Psoas muscle (tissue), 8 donors: ENCODE data around the gene PRDM2. TPM values are rescaled to one million over a fixed set of nuclear protein-coding genes. Genes with fewer than 3 reads are reported as not detected.

ENCODE experiments used
- ATAC-seq, 4 donors: fragments of 200-7000 bp; cut with Tn5 transposase; one replicate each; pipeline ENCODE4 v1.9.1; 2020; ENCODE audit warnings: moderate library complexity in 3 of 4, mild to moderate bottlenecking in 2 of 4
- DNase-seq, 2 donors: peaks; one replicate each; pipeline ENCODE4 v3.0.0-alpha.2; 2020
- H3K27ac ChIP-seq: fragments of 200-600 bp; one replicate; pipeline ENCODE4 v1.8.0; 2022
- H3K27me3 ChIP-seq, 3 donors: fragments of 200-600 bp in 1 of 3; one replicate each; pipeline versions ENCODE4 v1.6.1 to v1.8.0; 2013 to 2022; ENCODE audit warnings: low read length in 2 of 3, mild to moderate bottlenecking in 2 of 3, moderate library complexity in 1 of 3; ENCODE audit not compliant: insufficient read depth in 3 of 3
- H3K36me3 ChIP-seq, 2 donors: fragments of 200-600 bp in 1 of 2; one replicate each; pipeline versions ENCODE4 v1.6.1 to v1.8.0; 2013 to 2022; ENCODE audit warnings: low read depth in 1 of 2, mild to moderate bottlenecking in 1 of 2, moderate library complexity in 1 of 2; ENCODE audit not compliant: insufficient read depth in 1 of 2
- H3K4me1 ChIP-seq: fragments of 200-600 bp; one replicate; pipeline ENCODE4 v1.8.0; 2022
- H3K4me3 ChIP-seq: fragments of 200-600 bp; one replicate; pipeline ENCODE4 v1.8.0; 2022; ENCODE audit warnings: mild to moderate bottlenecking
- H3K9me3 ChIP-seq: fragments of 200-600 bp; one replicate; pipeline ENCODE4 v1.8.0; 2022
- WGBS, 3 donors: extraction: QIAGEN DNeasy Blood & Tissue Kit; methylation state at CpG; one replicate each; pipeline versions ENCODE4 v1.1.6 to v1.1.7; 2013; 5-methylcytosine and 5-hydroxymethylcytosine counted together
- intact Hi-C, 2 donors: fragments of 100-400 bp; cut with DNase I; formaldehyde crosslinking; loops; one replicate each; pipeline versions ENCODE4 v1.11.0 to v1.14.2; 2022
- polyA plus RNA-seq, 3 donors: library from polyadenylated mRNA; stranded (reverse); fragments of 200-250 nt; gene quantifications; one replicate each; pipeline ENCODE4 v1.2.3, GENCODE V29; 2013
- total RNA-seq, 4 donors: library from RNA; stranded (reverse); fragmentation: NEBNext Ultra II Directional in 2 of 4; extraction: Animal tissue kit (Norgen Biotek cat#: 25700) in 2 of 4; gene quantifications; one replicate each; pipeline versions ENCODE4 v1.2.1 to v1.2.4, GENCODE V29; 2021 to 2023
- TF ChIP-seq, protein P1 (sequence below): fragments of 200-600 bp; IDR thresholded peaks from one replicate; pipeline ENCODE4 v1.8.0; 2022; ENCODE audit warnings: antibody characterized with exemption
- donor health status: healthy with polysubstance abuse.
- donor health status: DM: no; HTN: no; CAD: no; lungs with moderate emphysema.
- donor health status: Bipolar disorder and iron deficiency.
- donor health status: healthy.
- donor health status: DM: yes; HTN: yes; CAD: no.
- donor health status: DM: no; HTN: no; CAD: no.
- donor health status: DM: no; HTN: no; CAD: no.
- donor health status: DM: yes; HTN: yes; CAD: no.

The PRDM2 gene
- total and polyA plus RNA-seq, 7 donors, result 12.1 to 84.3 (median 44.3) TPM

DNA sequence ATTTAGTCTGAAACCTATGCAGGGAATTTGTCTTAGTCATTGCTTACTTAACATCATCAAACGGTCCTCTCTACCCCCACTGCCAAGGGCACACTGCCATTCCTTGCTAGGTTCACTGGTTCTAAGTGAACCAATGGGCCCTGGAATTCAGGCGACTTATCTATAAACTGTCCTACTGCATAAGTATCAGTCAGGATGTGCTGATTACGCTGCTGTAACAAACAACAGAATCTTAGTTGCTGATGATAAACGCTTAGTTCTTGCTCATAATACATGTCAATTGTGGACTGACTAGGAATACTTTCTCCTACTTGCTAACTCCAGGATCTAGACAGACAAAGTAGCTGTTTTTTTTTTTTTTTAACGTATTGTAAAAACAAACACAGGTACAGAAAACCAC lies 136.1 kb downstream of the PRDM2 start:
- intact Hi-C loops, result loop anchor here in 1 of 2 donors (10.0 kb wide), 1 partner anchor 129 kb away; no protein-coding TSS in a partner anchor
- ATAC-seq, result no peak
- peaks cover 0 to 2% (median 0%) of the 10 kb centered on the region in 3 donors for H3K27me3 ChIP-seq
- WGBS, 3 donors, result 70 to 88% (median 85%) methylated on average over 5 of the region's 5 CpGs
- no peak overlapping the region for H3K4me3 ChIP-seq
- no peak for DNase-seq
- TF ChIP-seq, protein P1, sequence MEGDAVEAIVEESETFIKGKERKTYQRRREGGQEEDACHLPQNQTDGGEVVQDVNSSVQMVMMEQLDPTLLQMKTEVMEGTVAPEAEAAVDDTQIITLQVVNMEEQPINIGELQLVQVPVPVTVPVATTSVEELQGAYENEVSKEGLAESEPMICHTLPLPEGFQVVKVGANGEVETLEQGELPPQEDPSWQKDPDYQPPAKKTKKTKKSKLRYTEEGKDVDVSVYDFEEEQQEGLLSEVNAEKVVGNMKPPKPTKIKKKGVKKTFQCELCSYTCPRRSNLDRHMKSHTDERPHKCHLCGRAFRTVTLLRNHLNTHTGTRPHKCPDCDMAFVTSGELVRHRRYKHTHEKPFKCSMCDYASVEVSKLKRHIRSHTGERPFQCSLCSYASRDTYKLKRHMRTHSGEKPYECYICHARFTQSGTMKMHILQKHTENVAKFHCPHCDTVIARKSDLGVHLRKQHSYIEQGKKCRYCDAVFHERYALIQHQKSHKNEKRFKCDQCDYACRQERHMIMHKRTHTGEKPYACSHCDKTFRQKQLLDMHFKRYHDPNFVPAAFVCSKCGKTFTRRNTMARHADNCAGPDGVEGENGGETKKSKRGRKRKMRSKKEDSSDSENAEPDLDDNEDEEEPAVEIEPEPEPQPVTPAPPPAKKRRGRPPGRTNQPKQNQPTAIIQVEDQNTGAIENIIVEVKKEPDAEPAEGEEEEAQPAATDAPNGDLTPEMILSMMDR, result no peak
- no peaks in the 10 kb centered on the region for H3K4me1 ChIP-seq
- H3K27ac ChIP-seq, result no peak overlapping the region
- H3K36me3 ChIP-seq, result no peaks in the 10 kb centered on the region
- H3K9me3 ChIP-seq, result peaks cover 2% of the 10 kb centered on the region

DNA sequence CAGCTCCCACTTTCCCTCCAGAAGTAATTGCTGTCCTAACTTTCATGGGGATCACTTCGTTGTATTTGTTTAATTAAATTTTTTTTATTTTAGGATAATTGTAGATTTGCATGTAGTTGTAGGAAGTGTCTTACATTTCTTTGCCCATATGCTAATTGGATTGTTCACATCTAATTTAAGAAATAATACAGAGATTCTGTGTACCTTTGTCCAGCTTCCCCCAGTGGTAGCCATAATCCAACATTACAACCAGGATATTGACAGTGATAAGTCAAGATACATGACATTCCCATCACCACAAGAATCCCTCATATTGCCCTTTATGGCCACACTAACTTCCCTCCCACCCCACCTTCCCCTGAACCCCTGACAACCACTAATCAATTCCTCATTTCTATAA lies 136.6 kb downstream of the PRDM2 start:
- intact Hi-C loops, result loop anchor here in 1 of 2 donors (10.0 kb wide), 1 partner anchor 128 kb away; no protein-coding TSS in a partner anchor
- 89 to 94% (median 89%) methylated on average over 1 of the region's 1 CpG for WGBS, 3 donors

DNA sequence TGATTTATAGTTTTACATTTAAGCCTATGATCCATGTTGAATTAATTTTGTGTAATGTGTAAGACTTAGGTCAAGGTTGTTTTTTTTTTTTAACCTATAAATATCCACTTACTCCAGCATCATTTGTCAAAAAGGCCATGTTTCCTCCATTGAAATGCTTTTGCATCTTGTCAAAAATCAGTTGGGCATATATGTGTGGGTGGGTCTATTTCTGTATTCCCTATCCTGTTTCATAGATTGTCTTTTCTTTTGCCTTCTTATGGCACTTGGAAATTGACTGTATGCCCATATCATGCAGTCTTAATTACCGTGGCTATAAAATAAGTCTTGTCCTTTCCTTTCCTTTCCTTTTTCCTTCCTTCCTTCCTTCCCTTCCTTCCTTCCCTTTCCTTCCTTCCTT lies 138.2 kb downstream of the PRDM2 start:
- DNase-seq (no peak), ATAC-seq (no peak)
- H3K36me3 ChIP-seq, result no peaks in the 10 kb centered on the region
- peaks cover 0 to 2% (median 0%) of the 10 kb centered on the region in 3 donors for H3K27me3 ChIP-seq
- no peak overlapping the region for H3K27ac ChIP-seq
- peaks cover 2% of the 10 kb centered on the region for H3K9me3 ChIP-seq
- 88 to 94% (median 90%) methylated on average over 1 of the region's 1 CpG for WGBS, 3 donors
- TF ChIP-seq, protein P1, result no peak
- intact Hi-C loops, result loop anchor here in 1 of 2 donors (10.0 kb wide), 1 partner anchor 127 kb away; no protein-coding TSS in a partner anchor
- no peak overlapping the region for H3K4me3 ChIP-seq
- no peaks in the 10 kb centered on the region for H3K4me1 ChIP-seq

More for the DNA sequence above, 136.6 kb downstream of the PRDM2 start:
- TF ChIP-seq, protein P1, result no peak
- Histone ChIP-seq H3K9me3 (peaks cover 2% of the 10 kb centered on the region), H3K27ac (no peak overlapping the region), H3K4me3 (no peak overlapping the region), H3K36me3 (no peaks in the 10 kb centered on the region), H3K27me3 (peaks cover 0 to 2% (median 0%) of the 10 kb centered on the region in 3 donors), H3K4me1 (no peaks in the 10 kb centered on the region)
- DNase-seq (no peak), ATAC-seq (no peak)

DNA sequence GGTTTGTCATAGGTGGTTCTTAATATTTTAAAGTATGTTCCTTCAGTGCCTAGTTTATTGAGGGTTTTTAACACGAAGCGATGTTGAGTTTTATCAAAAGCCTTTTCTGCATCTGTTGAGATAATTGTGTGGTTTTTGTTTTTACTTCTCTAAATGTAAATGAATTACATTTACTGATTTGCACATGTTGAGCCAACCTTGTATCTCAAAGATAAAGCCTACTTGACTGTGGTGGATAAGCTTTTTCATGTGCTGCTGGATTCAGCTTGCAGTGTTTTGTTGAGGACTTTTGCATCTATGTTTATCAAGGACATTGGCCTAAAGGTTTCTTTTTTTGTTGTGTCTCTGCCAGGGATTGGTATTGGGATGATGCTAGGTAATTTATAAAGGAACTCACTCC lies 142.5 kb downstream of the PRDM2 start:
- ATAC-seq (no peak), DNase-seq (no peak)
- Histone ChIP-seq H3K27me3 (no peaks in the 10 kb centered on the region), H3K4me1 (no peaks in the 10 kb centered on the region), H3K27ac (no peak overlapping the region), H3K9me3 (no peaks in the 10 kb centered on the region), H3K36me3 (no peaks in the 10 kb centered on the region), H3K4me3 (no peak overlapping the region)
- WGBS, 3 donors, result 90 to 91% (median 90%) methylated on average over 2 of the region's 2 CpGs
- TF ChIP-seq, protein P1, result no peak
- intact Hi-C loops, result no loop called here

DNA sequence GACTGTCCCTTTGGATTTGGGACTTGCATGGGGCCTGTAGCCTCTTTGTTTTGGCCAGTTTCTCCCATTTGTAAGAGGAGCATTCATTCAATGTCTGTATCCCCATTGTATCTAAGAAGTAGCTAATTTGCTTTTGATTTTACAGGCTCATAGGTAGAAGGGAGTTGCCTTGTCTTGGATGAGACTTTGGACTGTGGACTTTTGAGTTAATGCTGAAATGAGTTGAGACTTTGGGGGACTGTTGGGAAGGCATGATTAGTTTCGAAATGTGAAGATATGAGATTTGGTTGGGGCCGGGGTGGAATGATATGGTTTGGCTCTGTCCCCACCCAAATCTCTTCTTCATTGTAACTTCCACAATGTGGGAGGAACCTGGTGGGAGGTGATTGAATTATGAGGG lies 151.7 kb downstream of the PRDM2 start:
- 92 to 95% (median 93%) methylated on average over 2 of the region's 2 CpGs for WGBS, 3 donors
- DNase-seq (no peak), ATAC-seq (no peak)
- intact Hi-C loops, result no loop called here
- Histone ChIP-seq H3K27ac (no peak overlapping the region), H3K4me3 (no peak overlapping the region), H3K27me3 (no peaks in the 10 kb centered on the region), H3K9me3 (no peaks in the 10 kb centered on the region), H3K4me1 (no peaks in the 10 kb centered on the region), H3K36me3 (no peaks in the 10 kb centered on the region)
- TF ChIP-seq, protein P1, result no peak
